GM21367 (cell line): Measurements from ENCODE around the gene OPRL1.
"Not testable (repeated sequence)": the region's sequence is repeated elsewhere in the genome, so short reads cannot be mapped to it uniquely, and the experiment has no call there.

ENCODE experiments used
- ATAC-seq: cut with Tn5 transposase; IDR thresholded peaks from one replicate; pipeline ENCODE4 v1.9.1; 2021; ENCODE audit not compliant: unreplicated experiment

OPRL1 gene

DNA sequence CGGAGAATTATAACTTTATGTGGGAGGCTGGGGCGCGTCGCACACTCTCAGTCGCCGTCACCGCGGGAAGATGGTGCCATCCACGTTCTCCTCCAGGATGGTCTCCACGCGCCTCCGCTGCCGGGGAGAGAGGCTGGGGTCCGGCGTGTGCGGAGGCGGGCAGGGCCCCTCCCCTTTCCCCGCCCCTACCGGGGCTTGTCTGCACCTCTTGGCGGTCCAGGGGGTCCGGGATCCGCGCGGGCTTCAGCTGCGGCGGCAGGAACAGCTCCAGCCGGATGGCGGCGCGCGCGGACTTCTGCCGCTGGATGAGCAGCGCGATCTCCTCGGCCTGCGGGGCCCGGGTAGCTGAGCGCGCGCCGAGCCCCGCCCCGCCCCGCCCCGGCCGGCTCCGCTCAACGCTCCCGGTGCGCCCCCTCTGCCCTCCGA lies 3.5 kb downstream of the OPRL1 start:
- ATAC-seq: no peak

- ATAC-seq: no peak
Observed at GRCh38 chr20:64083804-64084684, 4.2 kb downstream of the OPRL1 start, which contains the start of gene LKAAEAR1. Gene LKAAEAR1 (minus strand): TSS chr20:64084398. CDS start chr20:64084219, 179 bp downstream.

- no peak for ATAC-seq
Observed at GRCh38 chr20:64084685-64085152, 4.8 kb downstream of the OPRL1 start.

DNA sequence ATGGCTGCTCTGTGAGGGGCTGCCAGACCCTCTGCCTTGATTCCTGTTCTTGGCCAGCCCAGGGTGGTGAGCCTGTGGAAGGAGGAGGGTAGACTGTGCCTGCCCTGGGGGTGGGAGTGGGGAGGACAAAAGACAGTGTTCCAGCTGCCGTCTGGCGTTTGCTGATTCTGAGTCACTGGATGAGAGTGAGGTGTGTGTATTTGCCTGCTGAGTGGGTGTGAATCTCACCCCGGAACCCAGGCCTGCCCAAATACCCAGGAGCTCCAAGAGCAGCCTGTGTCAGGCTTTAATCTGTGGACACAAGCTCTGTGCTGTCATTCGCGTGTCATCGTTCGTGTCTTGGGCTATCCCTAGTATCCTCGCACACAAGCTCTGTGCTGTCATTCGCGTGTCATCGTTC lies 6.9 kb downstream of the OPRL1 start:
- no peak for ATAC-seq

DNA sequence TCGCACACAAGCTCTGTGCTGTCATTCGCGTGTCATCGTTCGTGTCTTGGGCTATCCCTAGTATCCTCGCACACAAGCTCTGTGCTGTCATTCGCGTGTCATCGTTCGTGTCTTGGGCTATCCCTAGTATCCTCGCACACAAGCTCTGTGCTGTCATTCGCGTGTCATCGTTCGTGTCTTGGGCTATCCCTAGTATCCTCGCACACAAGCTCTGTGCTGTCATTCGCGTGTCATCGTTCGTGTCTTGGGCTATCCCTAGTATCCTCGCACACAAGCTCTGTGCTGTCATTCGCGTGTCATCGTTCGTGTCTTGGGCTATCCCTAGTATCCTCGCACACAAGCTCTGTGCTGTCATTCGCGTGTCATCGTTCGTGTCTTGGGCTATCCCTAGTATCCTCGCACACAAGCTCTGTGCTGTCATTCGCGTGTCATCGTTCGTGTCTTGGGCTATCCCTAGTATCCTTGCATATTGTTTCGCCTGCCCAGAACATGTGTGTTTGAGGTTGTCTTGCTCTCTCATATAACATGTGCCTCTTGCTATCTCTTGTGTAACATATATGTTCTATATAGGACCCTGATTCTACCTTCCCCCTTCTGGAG lies 7.4 kb downstream of the OPRL1 start:
- ATAC-seq: not testable (repeated sequence)

GRCh38 chr20:64088586-64088985 lies 8.7 kb downstream of the OPRL1 start:
- ATAC-seq: not testable (repeated sequence)

DNA sequence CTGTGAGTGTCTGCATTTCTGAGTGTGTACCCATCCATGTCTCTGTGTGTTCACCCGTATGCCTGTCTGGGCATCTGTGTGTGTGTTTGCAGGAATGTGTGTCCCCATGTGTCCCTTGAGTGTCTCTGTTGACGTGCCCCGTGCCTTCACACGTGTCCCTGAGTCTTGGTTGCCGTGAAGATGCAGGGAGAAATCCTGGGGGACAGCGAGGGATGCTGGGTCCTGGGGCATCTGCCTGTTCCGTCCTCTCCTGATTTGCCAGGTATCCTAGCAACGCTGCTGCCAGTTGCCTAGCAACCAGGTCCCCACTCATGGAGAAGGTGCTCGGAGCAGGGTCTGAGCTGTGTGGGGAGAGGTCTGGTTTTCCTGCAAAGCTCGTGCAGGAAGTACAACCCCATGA lies 10.3 kb downstream of the OPRL1 start:
- ATAC-seq: no peak

- no peak for ATAC-seq
Observed at GRCh38 chr20:64091340-64091739, 11.5 kb downstream of the OPRL1 start.

DNA sequence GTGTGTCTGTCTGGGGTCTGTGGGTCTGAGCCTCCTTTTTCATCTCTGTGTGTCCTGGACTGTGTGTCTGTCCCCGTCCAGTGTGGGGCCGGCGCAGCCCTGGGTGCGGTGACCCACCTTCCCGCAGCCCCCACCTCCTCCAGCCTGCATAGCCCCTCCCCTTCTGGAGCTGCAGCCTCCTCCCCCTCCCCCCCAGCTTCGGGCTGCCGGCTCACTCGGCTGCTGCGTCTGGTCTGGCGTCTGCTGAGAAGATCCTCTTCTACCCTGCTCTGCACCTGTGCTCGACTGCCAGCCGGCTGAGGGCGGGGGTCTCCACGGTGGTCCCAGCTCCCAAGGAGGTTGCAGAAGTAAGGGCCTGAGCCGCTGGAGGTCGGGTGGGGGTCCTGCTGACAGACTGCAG lies 11.9 kb downstream of the OPRL1 start:
- no peak for ATAC-seq

DNA sequence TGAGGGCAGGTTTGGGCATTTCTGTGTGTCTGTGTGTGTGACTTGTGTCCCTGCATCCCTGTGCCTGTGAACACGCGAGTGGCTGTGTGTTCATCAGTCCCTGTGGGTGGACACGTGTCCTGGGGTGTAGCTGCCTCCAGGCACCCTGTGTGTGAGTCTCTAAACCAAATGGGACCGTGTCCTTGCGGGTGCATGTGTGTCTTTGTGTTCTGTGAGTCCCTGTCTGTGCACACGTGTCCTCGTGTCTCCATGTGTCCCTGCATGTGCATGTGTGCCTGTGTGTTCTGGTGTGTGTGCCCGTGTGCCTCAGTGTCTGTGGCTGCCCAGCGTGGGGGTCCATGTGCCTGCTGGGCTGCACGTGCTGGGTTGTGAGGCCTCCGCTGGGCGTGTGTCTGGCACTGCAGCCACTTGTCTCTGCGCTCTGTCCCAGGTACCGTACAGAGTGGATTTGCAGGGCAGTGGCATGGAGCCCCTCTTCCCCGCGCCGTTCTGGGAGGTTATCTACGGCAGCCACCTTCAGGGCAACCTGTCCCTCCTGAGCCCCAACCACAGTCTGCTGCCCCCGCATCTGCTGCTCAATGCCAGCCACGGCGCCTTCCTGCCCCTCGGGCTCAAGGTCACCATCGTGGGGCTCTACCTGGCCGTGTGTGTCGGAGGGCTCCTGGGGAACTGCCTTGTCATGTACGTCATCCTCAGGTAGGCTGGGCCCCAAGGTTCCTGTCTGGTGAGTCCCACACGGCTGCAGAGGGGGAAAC lies 12.6 kb downstream of the OPRL1 start:
- ATAC-seq: no peak

GRCh38 chr20:64093013-64093503 lies 13.2 kb downstream of the OPRL1 start:
- ATAC-seq: no peak

DNA sequence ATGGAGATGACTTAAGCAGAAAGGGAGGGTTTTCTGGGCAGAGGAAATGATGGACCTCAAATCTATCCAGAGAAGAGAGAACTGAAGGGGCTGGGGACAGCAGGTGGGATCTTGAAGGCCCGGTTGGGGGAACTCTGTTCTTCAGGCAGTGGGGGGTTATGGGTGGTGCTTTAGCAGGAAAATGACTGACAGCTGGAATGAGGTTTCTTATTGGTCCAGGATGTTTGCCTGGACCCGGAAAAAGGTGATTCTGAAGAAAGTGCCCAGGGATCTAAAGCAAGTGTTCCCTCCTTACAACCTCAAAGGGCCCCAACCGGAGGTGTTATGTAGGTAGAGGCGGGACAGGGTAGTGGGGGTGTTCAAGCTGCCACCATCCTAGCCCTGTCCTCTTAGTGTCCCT lies 15.6 kb downstream of the OPRL1 start:
- no peak for ATAC-seq

DNA sequence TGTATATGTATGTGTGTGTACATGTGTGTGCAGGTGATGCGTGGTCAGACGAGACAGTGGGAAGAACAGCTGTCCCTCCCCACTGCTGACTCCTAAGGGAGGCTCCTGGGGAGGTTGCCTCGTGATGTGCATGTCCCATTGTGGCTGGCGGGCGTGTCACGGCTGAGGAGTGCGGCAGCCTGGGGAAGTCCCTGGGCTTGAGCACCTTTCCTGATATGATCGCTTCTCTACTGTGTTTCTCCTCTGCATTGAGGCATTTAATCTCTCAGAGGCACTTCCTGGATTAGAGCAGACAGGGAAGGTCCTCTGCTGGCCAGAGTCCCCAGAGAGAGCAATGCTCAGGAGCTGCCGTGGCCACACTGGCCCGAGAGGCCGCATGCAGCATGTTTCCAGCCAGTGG lies 16.0 kb downstream of the OPRL1 start:
- no peak for ATAC-seq

DNA sequence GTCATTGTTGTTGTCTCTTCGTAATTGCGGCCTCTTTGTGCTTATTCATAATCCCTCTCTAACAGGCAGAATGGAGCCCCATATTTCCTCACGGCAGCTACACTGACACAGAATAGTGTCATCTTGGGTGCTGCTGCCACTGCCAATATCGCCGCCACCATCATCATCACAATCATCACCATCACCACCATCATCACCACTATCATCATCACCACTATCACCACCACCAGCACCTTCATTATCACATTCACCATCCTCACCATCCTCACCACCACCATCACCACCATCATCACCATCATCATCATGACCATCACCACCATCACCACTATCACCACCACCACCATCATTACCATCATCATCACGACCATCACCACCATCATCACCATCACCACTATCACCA lies 16.7 kb downstream of the OPRL1 start:
- ATAC-seq: no peak

DNA sequence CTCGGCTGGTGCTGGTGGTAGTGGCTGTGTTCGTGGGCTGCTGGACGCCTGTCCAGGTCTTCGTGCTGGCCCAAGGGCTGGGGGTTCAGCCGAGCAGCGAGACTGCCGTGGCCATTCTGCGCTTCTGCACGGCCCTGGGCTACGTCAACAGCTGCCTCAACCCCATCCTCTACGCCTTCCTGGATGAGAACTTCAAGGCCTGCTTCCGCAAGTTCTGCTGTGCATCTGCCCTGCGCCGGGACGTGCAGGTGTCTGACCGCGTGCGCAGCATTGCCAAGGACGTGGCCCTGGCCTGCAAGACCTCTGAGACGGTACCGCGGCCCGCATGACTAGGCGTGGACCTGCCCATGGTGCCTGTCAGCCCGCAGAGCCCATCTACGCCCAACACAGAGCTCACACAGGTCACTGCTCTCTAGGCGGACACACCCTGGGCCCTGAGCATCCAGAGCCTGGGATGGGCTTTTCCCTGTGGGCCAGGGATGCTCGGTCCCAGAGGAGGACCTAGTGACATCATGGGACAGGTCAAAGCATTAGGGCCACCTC lies 18.7 kb downstream of the OPRL1 start:
- no peak for ATAC-seq

GRCh38 chr20:64099086-64099786 lies 19.4 kb downstream of the OPRL1 start:
- no peak for ATAC-seq

- peak; percentile 32 for ATAC-seq
Observed at GRCh38 chr20:64099880-64100565, 20.1 kb downstream of the OPRL1 start.

DNA sequence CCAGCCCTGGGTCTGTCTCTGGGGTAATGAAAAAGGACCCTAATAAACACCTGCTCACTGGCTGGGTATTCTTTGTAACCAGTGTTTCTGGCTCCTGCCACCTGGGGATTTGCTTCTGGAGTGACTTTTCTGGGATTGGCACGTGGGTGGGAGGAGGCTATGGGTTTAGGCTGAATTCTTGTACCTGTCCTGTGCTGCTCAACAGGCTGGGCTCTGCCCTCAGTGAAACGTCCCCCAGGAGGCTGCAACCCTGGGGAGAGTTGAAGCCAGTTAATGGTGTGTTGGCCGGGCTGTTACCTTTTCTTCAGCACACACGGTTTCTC lies 20.6 kb downstream of the OPRL1 start:
- no peak for ATAC-seq

DNA sequence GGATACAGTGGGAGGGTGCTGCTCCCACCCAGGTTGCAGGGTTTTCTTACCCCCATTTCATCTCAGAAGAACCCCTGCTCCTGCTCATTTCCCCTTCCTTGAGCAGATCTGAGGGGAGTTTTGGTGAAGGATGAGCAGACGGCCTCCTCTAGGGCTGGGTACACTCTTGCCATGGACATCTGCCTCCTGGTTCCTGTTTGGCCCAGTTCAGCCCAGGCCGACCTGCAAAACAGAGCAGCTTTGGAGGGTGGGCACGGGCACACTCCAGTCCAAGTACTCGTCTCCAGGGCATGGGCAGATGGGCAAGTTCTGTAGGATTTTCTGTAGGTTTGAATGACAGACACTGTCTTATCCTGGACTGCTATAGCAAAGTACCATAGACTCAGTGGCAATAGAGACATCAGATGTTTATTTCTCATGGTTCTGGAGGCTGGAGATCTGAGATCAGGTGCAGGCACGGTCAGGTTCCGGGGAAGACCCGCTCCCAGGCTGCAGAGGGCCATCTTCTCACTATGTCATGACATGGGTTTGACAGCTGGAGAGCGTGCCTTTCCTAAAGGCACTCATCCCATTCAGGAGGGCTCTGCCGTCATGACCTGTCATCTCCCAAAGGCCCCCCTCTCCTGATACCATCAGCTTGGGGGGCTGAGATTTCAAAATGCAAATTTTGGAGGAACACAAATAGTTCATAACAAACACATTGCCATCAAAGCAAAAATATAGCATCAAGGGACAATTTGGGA lies 21.2 kb downstream of the OPRL1 start:
- no peak for ATAC-seq
